Lower leg skin (tissue), 3 donors: Measurements from ENCODE around the gene REXO1.

ENCODE experiments used
- POLR2A ChIP-seq, 2 donors: fragments of 450-650 bp; IDR thresholded peaks; one replicate each; pipeline ENCODE4 v1.6.1; 2016 to 2017; ENCODE audit warnings: antibody characterized with exemption in 2 of 2, mild to moderate bottlenecking in 1 of 2, moderate library complexity in 1 of 2
- TF ChIP-seq, protein P1 (sequence below), 3 donors: fragments of 450-650 bp; IDR thresholded peaks; one replicate each; pipeline ENCODE4 v1.5.1; 2016; ENCODE audit warnings: antibody characterized with exemption in 3 of 3, mild to moderate bottlenecking in 3 of 3, moderate library complexity in 2 of 3

DNA sequence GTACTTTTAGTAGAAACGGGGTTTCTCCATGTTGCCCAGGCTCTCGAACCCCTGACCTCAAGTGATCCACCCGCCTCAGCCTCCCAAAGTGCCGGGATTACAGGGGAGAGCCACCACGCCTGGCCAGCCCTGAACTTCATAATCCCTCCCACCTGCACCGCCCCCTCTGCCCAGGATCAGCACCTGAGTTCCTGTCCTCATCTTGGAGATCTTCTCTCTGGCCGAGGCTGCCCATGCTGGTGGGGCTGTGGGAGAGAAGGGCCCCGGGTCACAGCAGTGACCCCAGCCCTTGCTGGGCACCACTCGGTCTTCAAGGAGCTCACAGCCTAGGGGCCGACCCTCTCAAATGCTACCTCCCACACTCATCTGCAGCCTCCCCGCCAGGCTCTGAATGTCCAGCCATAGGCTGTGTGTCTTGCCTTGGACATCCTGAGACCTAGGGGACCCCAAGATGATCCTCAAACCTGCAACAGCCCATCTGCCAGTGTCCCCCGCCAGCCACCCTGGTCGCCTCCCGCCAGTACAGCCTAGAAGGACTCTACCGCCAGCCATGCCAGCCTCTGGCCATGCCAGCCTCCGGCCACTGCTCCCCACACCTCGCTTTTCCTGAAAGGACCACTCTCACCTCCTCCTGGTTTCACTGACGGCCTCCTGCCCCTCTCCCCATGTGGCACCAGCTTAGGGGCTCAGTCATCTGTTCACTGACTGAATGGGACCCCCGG, 37.7 kb downstream of the REXO1 start:
- no peak for TF ChIP-seq POLR2A (IDR thresholded peaks at IDR 0.05)
- TF ChIP-seq, protein P1, sequence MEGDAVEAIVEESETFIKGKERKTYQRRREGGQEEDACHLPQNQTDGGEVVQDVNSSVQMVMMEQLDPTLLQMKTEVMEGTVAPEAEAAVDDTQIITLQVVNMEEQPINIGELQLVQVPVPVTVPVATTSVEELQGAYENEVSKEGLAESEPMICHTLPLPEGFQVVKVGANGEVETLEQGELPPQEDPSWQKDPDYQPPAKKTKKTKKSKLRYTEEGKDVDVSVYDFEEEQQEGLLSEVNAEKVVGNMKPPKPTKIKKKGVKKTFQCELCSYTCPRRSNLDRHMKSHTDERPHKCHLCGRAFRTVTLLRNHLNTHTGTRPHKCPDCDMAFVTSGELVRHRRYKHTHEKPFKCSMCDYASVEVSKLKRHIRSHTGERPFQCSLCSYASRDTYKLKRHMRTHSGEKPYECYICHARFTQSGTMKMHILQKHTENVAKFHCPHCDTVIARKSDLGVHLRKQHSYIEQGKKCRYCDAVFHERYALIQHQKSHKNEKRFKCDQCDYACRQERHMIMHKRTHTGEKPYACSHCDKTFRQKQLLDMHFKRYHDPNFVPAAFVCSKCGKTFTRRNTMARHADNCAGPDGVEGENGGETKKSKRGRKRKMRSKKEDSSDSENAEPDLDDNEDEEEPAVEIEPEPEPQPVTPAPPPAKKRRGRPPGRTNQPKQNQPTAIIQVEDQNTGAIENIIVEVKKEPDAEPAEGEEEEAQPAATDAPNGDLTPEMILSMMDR (IDR thresholded peaks at IDR 0.05), result no peak
